NB4 (cell line): Measurements from ENCODE around the gene NFIB.

Source experiments
- DNase-seq: peaks from one replicate; pipeline ENCODE4 v3.0.0; 2010; ENCODE audit warnings: low read depth
- H3K4me3 ChIP-seq: one replicate; pipeline ENCODE4 v1.5.1; 2011; ENCODE audit warnings: mild to moderate bottlenecking, low read depth, low read length, moderate library complexity
- CTCF ChIP-seq: IDR thresholded peaks from one replicate; pipeline ENCODE4 v1.5.1; 2012; ENCODE audit warnings: low read depth, low read length
- MYC ChIP-seq: IDR thresholded peaks from 2 replicates; pipeline ENCODE4 v1.6.1; 2011; ENCODE audit warnings: low read depth, low read length
- POLR2A ChIP-seq: IDR thresholded peaks from 2 replicates; pipeline ENCODE4 v1.6.1; 2011; ENCODE audit warnings: mild to moderate bottlenecking; ENCODE audit not compliant: insufficient read length; ENCODE audit errors: extremely low read depth
- TF ChIP-seq, protein P1 (sequence below): IDR thresholded peaks from 2 replicates; pipeline ENCODE4 v1.6.1; 2011; ENCODE audit warnings: low read depth, low read length

Gene NFIB

DNA sequence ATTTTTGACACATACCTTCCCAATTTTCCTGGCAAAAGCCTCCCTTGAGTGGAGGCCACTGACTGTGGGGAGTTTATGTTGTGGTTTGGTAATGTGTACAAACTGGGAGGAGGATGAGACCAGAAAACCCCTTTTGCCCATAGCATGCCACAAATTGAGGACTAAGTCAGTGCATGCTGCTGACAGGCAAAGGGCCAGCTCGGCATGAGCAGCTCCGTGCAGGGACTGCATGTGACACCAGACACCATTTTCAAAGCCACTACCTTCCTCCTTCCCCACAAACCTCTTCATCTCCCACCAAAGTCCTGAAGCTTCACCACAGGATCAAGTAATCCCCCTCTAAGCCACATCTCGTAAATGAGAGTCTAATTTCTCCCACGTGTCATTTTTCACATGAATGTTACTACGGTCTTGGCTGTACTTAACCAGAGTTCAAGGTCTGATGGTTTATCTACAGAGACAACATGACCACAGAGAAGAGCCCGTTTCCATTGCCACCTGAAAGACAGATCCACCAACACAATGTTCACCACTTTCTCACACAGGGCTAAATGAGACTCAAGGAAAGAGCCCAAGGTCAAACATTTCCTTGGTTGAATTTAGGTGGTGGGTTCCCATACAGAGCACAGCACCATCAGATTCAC is 106.5 kb downstream of the NFIB start:
- no peak for DNase-seq
- TF ChIP-seq, protein P1, sequence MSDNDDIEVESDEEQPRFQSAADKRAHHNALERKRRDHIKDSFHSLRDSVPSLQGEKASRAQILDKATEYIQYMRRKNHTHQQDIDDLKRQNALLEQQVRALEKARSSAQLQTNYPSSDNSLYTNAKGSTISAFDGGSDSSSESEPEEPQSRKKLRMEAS = no peak
- TF ChIP-seq MYC (no peak), CTCF (no peak)
- H3K4me3 ChIP-seq = no peak overlapping the region

DNA sequence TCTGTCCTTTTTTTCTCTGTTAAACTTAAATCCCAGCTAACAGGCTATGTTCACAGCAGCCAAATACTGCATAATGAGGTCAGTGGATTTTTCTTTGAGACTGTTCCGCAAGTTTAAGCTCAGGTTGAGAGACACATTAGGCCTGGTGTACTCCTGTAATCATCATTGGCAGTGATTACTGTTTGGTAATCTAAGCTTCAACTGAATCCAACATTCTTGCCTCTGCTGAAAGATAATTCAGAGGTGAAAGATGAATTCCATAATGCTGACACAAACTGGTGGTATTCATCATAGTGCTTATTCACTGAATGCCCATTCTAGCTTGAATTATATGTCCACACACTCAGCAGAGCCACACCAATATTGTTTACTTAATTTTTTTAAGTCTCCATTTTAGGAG is 108.5 kb downstream of the NFIB start:
- no peak overlapping the region for H3K4me3 ChIP-seq
- DNase-seq = no peak
- TF ChIP-seq POLR2A (no peak), CTCF (no peak), MYC (no peak)
- TF ChIP-seq, protein P1 = no peak

DNA sequence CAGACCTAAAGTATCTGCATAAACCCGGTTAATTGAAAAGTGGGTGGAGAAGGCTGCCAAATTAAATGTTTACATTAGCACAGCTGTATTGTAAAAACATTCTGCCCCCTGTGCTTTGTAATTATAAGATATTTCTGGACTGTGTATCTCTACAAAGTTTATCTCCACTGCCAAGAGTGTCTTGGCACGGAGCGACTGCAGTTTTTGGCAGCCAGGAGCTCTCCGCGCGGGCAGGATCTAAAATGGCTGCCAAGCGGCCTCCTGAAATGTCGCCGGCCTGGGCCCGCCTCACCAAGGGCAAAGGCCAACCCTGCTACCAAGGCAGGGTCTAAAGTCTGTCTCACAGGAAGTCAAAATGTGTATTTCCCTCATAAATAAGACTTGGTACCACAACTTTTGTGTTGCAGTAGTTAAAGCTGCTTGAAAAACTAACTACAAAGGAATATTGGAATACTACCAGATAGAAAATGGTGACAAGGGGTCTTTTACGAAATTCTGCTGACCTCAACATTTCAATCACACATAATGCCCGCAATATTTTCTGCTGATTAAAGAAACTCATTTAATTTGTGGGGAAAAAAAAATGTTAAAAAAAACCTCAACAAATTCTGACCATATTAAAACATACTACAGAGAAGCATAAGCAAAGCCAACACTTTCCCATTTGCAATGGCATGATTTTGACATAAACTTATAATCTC is 110.4 kb downstream of the NFIB start:
- no peak for DNase-seq
- TF ChIP-seq, protein P1 = no peak
- no peak overlapping the region for H3K4me3 ChIP-seq

GRCh38 chr9:14198841-14199455 is 115.0 kb downstream of the NFIB start:
- DNase-seq = no peak
- no peak overlapping the region for H3K4me3 ChIP-seq
- TF ChIP-seq POLR2A = no peak
- TF ChIP-seq CTCF = no peak
- TF ChIP-seq, protein P1 = no peak
- no peak for TF ChIP-seq MYC

GRCh38 chr9:14198047-14198840 is 115.7 kb downstream of the NFIB start:
- TF ChIP-seq CTCF (no peak), POLR2A (no peak), MYC (no peak)
- TF ChIP-seq, protein P1 = no peak
- no peak overlapping the region for H3K4me3 ChIP-seq
- DNase-seq = no peak

DNA sequence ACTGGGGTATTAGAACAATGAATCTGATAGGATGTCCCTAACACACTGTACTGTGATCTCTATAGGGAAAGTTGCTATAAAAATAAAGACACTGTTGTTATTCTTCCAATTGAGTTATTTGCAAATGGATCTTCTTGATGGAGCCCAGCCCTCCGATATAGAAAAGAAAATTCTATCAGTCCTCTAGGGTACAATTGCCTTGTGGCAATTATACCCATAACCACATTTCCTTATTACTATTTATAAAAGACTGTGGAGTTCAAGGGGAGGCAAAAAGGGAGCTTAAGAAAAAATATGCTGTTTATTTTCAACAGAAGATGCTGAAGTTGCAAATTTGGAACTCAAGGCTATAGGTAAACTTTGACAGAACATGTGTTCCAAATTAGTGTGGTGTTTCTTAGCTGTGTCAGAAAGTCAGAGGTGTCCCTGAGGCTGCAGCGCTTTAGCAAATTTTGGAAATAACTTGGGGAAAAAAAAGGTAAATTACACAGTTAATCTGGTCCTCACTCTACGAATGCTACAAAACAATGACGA is 116.5 kb downstream of the NFIB start:
- H3K4me3 ChIP-seq = no peak overlapping the region
- no peak for DNase-seq
- TF ChIP-seq, protein P1 = no peak
- TF ChIP-seq CTCF (no peak), POLR2A (no peak), MYC (no peak)
